HepG2 (cell line): ENCODE data around the gene RNPS1.

ENCODE experiments used
- FOXP1 ChIP-seq, 2 experiments: fragments of 450-650 bp in 1 of 2; IDR thresholded peaks; 2 replicates each; pipeline ENCODE4 v1.6.1; 2017 to 2018; ENCODE audit warnings: antibody characterized with exemption in 1 of 2
- HMG20A ChIP-seq: IDR thresholded peaks from 2 replicates; pipeline ENCODE4 v1.6.1; 2016; ENCODE audit warnings: borderline replicate concordance
- JUNB ChIP-seq: sonication (generic); formaldehyde crosslinking; IDR thresholded peaks from 2 replicates; pipeline ENCODE4 v1.8.0; 2022; ENCODE audit warnings: missing genetic modification reagents, mild to moderate bottlenecking, borderline replicate concordance
- MAZ ChIP-seq, 2 experiments: sonication (generic) in 1 of 2; formaldehyde crosslinking in 1 of 2; IDR thresholded peaks; 2 replicates each; pipeline versions ENCODE4 v1.5.0 to v1.6.1; 2012 to 2020; ENCODE audit warnings: low read depth in 2 of 2, mild to moderate bottlenecking in 2 of 2, borderline replicate concordance in 1 of 2, improper control_type of control experiment in 1 of 2, low read length in 1 of 2, missing genetic modification reagents in 1 of 2, moderate library complexity in 1 of 2
- MEIS2 ChIP-seq: sonication (generic); formaldehyde crosslinking; IDR thresholded peaks from 2 replicates; pipeline ENCODE4 v1.9.0; 2021; ENCODE audit warnings: mild to moderate bottlenecking, missing genetic modification reagents
- RBM39 ChIP-seq: fragments of 200-400 bp; formaldehyde crosslinking; IDR thresholded peaks from one replicate; pipeline ENCODE4 v1.6.1; 2018; ENCODE audit warnings: antibody characterized with exemption, mild to moderate bottlenecking, low read depth, low read length; ENCODE audit not compliant: poor library complexity, severe bottlenecking
- SIN3A ChIP-seq: IDR thresholded peaks from 2 replicates; pipeline ENCODE4 v1.6.1; 2011; ENCODE audit warnings: low read depth, mild to moderate bottlenecking, control low read depth, low read length, borderline replicate concordance
- SRSF9 ChIP-seq: fragments of 200-400 bp; formaldehyde crosslinking; IDR thresholded peaks from 2 replicates; pipeline ENCODE4 v1.6.1; 2018; ENCODE audit warnings: borderline replicate concordance, mild to moderate bottlenecking, low read depth, low read length; ENCODE audit not compliant: insufficient read depth, poor library complexity, severe bottlenecking
- TF ChIP-seq, protein P1 (sequence below): sonication (generic); formaldehyde crosslinking; IDR thresholded peaks from 2 replicates; pipeline ENCODE4 v1.5.0; 2020; ENCODE audit warnings: mild to moderate bottlenecking, missing genetic modification reagents, moderate library complexity
- TF ChIP-seq, protein P2 (sequence below), 2 experiments: IDR thresholded peaks; 2 replicates each; pipeline ENCODE4 v1.6.1; 2011 to 2012; ENCODE audit warnings: low read length in 2 of 2, borderline replicate concordance in 1 of 2, low read depth in 1 of 2, mild to moderate bottlenecking in 1 of 2, moderate library complexity in 1 of 2

DNA sequence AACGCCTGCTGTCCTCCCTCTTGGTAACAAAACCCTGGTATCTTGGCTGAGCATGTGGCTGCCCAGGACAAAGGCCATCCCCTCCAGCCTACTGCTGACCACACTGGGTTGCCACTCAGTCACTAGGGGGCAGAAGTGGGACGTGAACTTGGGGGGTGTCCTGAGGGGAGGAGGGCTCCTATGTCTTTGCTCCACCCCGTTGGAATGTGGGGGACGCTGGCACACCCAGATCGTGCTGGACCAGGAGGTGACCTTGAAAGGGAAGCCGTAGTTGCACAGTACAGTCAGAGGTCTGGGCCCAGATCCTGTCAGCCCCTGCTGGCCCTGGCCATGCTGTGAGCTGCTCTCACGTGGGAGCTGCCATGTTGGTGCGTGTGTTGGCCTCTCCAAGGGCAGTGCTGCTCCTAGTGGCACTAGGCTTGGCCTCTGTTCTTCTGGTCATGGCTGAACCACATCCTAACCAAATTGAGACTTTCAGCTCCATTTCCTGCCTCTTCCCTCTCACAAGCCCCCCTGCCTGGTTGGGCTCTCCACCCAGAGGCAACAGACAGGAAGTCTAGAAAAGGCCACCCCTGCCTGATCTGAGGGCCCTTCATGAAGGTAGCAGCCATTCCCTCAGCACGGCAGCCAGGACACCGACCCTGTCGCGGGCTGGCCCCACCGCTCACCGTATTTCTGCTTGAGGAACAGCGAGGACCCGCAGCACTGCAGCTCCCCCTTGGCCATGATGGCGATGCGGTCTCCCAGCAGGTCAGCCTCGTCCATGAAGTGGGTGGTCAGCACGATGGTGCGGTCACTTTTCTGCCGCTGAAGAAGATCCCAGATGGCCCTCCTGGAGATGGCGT lies 29.0 kb upstream of the RNPS1 start:
- TF ChIP-seq MAZ (IDR thresholded peaks at IDR 0.05; ENCODE audit: borderline replicate concordance, low read depth, low read length) (0 out of 2 replicates have a peak, but pooled peaks have one; percentile 17), MAZ (CRISPR knock-in tag; IDR thresholded peaks at IDR 0.05; ENCODE audit: low read depth) (no peak; the same call in 1 of the 2 replicates), JUNB (no peak), RBM39 (no peak), SIN3A (no peak), HMG20A (CRISPR knock-in tag) (no peak), SRSF9 (no peak), MEIS2 (no peak), FOXP1 (IDR thresholded peaks at IDR 0.05) (no peak), FOXP1 (CRISPR knock-in tag; IDR thresholded peaks at IDR 0.05) (no peak)
- TF ChIP-seq, protein P1, sequence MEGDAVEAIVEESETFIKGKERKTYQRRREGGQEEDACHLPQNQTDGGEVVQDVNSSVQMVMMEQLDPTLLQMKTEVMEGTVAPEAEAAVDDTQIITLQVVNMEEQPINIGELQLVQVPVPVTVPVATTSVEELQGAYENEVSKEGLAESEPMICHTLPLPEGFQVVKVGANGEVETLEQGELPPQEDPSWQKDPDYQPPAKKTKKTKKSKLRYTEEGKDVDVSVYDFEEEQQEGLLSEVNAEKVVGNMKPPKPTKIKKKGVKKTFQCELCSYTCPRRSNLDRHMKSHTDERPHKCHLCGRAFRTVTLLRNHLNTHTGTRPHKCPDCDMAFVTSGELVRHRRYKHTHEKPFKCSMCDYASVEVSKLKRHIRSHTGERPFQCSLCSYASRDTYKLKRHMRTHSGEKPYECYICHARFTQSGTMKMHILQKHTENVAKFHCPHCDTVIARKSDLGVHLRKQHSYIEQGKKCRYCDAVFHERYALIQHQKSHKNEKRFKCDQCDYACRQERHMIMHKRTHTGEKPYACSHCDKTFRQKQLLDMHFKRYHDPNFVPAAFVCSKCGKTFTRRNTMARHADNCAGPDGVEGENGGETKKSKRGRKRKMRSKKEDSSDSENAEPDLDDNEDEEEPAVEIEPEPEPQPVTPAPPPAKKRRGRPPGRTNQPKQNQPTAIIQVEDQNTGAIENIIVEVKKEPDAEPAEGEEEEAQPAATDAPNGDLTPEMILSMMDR (CRISPR knock-in tag) = peak; percentile 78
- TF ChIP-seq, protein P2, sequence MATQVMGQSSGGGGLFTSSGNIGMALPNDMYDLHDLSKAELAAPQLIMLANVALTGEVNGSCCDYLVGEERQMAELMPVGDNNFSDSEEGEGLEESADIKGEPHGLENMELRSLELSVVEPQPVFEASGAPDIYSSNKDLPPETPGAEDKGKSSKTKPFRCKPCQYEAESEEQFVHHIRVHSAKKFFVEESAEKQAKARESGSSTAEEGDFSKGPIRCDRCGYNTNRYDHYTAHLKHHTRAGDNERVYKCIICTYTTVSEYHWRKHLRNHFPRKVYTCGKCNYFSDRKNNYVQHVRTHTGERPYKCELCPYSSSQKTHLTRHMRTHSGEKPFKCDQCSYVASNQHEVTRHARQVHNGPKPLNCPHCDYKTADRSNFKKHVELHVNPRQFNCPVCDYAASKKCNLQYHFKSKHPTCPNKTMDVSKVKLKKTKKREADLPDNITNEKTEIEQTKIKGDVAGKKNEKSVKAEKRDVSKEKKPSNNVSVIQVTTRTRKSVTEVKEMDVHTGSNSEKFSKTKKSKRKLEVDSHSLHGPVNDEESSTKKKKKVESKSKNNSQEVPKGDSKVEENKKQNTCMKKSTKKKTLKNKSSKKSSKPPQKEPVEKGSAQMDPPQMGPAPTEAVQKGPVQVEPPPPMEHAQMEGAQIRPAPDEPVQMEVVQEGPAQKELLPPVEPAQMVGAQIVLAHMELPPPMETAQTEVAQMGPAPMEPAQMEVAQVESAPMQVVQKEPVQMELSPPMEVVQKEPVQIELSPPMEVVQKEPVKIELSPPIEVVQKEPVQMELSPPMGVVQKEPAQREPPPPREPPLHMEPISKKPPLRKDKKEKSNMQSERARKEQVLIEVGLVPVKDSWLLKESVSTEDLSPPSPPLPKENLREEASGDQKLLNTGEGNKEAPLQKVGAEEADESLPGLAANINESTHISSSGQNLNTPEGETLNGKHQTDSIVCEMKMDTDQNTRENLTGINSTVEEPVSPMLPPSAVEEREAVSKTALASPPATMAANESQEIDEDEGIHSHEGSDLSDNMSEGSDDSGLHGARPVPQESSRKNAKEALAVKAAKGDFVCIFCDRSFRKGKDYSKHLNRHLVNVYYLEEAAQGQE (IDR thresholded peaks at IDR 0.05; ENCODE audit: borderline replicate concordance in 1 of 2, low read depth in 1 of 2, low read length in 2 of 2) = no peak
